HG03432 (cell line): Measurements from ENCODE around the gene SMAD9.
A peak's percentile ranks its signal among the peaks of the same experiment; 100 is the strongest.
"Not testable (repeated sequence)": the region's sequence is repeated elsewhere in the genome, so short reads cannot be mapped to it uniquely, and the experiment has no call there.

Experiments used
- ATAC-seq: cut with Tn5 transposase; IDR thresholded peaks from one replicate; pipeline ENCODE4 v1.9.1; 2021; ENCODE audit warnings: mild to moderate bottlenecking, moderate library complexity; ENCODE audit not compliant: unreplicated experiment

Gene SMAD9

GRCh38 chr13:36912973-36913372 lies 7.1 kb downstream of the SMAD9 start:
- no peak for ATAC-seq

GRCh38 chr13:36912369-36912768 lies 7.7 kb downstream of the SMAD9 start:
- no peak for ATAC-seq

DNA sequence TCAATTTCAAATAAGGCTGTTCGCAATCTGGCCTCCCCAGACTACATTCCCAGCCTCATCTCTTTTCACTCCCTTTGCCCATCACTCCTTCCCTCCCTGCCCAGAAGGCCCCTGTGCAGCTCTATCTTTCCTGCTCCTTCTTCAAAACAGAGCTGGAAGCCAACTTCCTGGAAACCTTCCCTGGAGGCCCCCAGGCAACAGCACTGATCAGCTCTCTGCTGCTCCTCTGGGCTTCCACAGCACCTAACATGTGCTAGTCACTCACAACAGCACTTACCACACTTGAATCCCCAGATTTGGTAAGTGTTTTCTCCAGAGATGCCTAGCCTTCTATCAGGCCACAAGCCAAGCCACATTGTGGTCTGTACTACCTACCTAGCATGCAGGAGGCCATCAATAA lies 9.5 kb downstream of the SMAD9 start:
- no peak for ATAC-seq

GRCh38 chr13:36907821-36908220 lies 12.2 kb downstream of the SMAD9 start:
- no peak for ATAC-seq

DNA sequence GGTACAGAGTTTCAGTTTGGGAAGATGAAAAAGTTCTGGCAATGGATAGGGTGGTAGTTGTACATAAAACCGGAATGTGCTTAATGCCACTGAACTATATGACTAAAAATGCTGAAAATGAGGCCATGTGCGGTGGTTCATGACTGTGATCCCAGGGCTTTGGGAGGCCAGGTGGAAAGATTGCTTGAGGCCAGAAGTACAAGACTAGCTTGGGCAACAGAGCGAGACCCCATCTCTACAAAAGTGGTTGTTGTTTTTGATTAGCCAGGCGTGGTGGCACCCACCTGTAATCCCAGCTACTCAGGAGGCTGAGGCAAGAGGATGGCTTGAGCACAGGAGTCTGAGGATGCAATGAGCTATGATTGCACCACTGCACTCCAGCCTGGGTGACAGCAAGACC lies 12.8 kb downstream of the SMAD9 start:
- no peak for ATAC-seq

- ATAC-seq = no peak
These were observed 14.1 kb downstream of the SMAD9 start for GRCh38 chr13:36905944-36906343.

DNA sequence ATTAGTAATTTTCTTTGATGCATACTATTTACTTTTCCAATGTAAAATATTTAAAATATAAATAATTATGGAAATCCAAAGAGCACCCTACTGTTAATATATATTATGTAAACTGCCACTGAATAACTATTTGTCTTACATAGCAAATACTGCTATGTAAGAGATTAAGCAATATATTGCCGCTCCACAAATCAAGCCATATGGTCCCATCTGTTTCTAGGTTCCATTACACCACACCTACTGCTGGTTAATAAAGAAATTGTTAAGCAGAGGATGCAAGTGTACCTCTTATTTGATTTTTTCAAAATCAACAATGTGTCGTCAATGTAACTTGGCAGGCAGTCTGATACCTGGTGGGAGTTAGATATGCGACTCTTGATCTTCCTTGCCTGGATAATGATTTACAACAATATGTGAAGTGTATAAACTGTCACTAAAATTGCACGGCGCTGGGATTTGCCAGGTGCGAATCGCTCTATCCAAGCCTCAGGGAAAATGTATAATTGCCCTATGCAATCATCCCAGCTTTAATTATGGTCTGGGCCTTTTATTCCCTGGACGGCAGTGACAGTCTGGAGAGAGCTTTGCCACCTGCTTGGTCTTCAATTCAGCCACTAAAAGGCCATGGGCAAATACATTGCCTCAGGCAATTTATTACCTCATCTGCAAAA lies 16.0 kb downstream of the SMAD9 start:
- no peak for ATAC-seq

GRCh38 chr13:36897054-36897616 lies 22.9 kb downstream of the SMAD9 start:
- no peak for ATAC-seq

- ATAC-seq = no peak
These were observed 28.3 kb downstream of the SMAD9 start for GRCh38 chr13:36891752-36892151.

- ATAC-seq = no peak
These were observed 31.4 kb downstream of the SMAD9 start for GRCh38 chr13:36888645-36889044.

GRCh38 chr13:36887758-36888521 lies 32.1 kb downstream of the SMAD9 start:
- ATAC-seq = peak; percentile 70

DNA sequence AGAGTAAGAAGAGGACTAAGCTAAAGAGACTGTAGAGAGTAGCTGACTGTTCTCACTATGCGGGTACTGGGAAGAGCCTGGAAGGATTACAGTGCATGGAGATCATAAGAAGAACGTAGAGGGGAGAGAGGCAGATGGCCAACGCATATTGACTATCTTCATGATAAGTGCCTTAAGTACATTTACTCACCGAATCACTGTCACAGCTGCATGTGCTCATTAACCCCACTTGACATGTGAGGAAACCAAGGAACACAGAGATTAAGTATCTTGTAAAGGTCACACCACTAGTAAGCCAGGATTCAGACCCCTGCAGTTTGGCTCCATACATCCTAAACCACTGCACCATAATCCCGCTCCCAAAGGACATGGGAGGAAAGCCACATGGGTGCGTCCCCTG lies 34.1 kb downstream of the SMAD9 start:
- no peak for ATAC-seq

GRCh38 chr13:36884235-36884634 lies 35.8 kb downstream of the SMAD9 start:
- ATAC-seq = no peak

DNA sequence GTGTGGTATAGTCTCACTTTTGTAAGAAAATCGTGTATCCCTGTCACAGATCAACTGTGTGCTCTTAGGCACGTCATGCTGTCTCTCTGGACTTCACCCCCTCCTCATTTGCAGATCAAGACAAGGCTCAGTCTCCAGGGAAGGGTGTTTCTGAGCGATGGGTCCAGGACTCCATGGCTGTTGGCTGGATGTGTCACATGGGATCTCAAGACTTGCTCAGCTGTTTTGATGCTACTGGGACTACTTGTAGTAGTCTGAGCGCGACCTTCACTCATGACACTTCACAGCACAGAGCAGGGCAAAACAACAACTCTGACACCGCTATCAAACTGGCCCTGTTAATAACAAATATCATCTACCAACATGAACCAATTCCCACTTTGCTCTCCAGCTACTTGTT lies 36.2 kb downstream of the SMAD9 start:
- no peak for ATAC-seq

DNA sequence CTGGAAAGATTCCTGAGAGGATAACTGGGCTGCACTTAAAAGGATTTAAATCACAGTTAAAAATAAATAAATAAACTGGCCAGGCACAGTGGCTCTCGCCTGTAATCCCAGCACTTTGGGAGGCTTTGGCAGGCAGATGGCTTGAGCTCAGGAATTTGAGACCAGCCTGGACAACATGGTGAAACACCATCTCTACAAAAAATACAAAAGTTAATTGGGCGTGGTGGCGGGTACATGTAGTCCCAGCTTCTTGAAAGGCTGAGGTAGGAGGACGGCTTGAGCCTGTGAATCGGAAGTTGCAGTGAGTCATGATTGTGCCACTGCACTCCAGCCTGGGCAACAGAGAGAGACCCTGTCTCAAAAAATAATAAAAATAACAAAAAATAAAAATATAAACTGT lies 36.6 kb downstream of the SMAD9 start:
- not testable (repeated sequence) for ATAC-seq

- ATAC-seq = no peak
These were observed 37.1 kb downstream of the SMAD9 start for GRCh38 chr13:36882829-36883390.

- ATAC-seq = no peak
These were observed 39.1 kb downstream of the SMAD9 start for GRCh38 chr13:36880961-36881360.

- no peak for ATAC-seq
These were observed 40.7 kb downstream of the SMAD9 start for GRCh38 chr13:36879218-36879938.

- ATAC-seq = no peak
These were observed 44.1 kb downstream of the SMAD9 start for GRCh38 chr13:36875961-36876360.

DNA sequence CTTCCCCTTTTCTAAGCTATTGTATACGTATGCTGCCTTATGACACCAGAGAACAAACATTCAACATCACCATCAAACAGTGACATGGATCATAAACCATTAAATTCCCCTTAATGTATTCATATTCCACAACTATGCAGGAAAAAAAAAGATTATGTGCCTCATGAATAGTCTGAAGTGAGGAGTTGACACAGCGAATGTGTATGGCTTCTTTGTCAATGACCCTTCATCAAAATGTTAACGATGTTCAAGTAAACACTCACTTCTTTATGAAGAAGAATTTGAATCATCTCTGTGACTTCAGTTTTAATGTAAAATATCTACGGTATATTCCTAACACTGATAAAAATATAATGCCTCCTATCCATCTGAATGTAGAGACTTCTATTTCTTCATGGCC lies 44.6 kb downstream of the SMAD9 start:
- no peak for ATAC-seq

GRCh38 chr13:36872621-36873020 lies 47.4 kb downstream of the SMAD9 start:
- no peak for ATAC-seq
